CD14-positive monocyte (primary cell): ENCODE data around the gene NT5C1A. TPM values are rescaled to one million over a fixed set of nuclear protein-coding genes. Genes with fewer than 3 reads are reported as not detected.

Experiments
- DNase-seq, 3 donors: peaks; one replicate each; pipeline ENCODE4 v3.0.0-alpha.2; 2011 to 2022
- H2AFZ ChIP-seq: 2 replicates; pipeline ENCODE4 v1.6.0; 2012; ENCODE audit warnings: mild to moderate bottlenecking, low read depth, low read length, inconsistent platforms; ENCODE audit not compliant: insufficient read depth, poor library complexity, severe bottlenecking
- H3K27ac ChIP-seq, 2 donors: 1 replicate in 1 of 2; 2 replicates in 1 of 2; pipeline ENCODE4 v1.5.1; 2012 to 2013; ENCODE audit warnings: low read length in 2 of 2, control low read depth in 1 of 2, inconsistent platforms in 1 of 2, low read depth in 1 of 2, mild to moderate bottlenecking in 1 of 2
- H3K27me3 ChIP-seq, 2 donors: one replicate each; pipeline versions ENCODE4 v1.6.0 to v1.6.1; 2011 to 2013; ENCODE audit warnings: low read length in 2 of 2; ENCODE audit not compliant: control insufficient read depth in 2 of 2, insufficient read depth in 2 of 2
- H3K36me3 ChIP-seq, 2 donors: replicated peaks in 1 of 2; 1 replicate in 1 of 2; 2 replicates in 1 of 2; pipeline versions ENCODE4 v1.5.1 to v1.6.1; 2012 to 2013; ENCODE audit warnings: low read length in 2 of 2, control low read depth in 1 of 2, inconsistent platforms in 1 of 2, mild to moderate bottlenecking in 1 of 2; ENCODE audit not compliant: insufficient read depth in 2 of 2, control insufficient read depth in 1 of 2
- H3K4me1 ChIP-seq, 2 donors: 1 replicate in 1 of 2; 2 replicates in 1 of 2; pipeline versions ENCODE4 v1.5.1 to v1.6.1; 2012 to 2013; ENCODE audit warnings: low read length in 2 of 2, control low read depth in 1 of 2, inconsistent platforms in 1 of 2, mild to moderate bottlenecking in 1 of 2, moderate library complexity in 1 of 2; ENCODE audit not compliant: insufficient read depth in 2 of 2, control insufficient read depth in 1 of 2
- H3K4me2 ChIP-seq: replicated peaks from 2 replicates; pipeline ENCODE3; 2012; ENCODE audit warnings: low read length, moderate library complexity, mild to moderate bottlenecking; ENCODE audit not compliant: poor library complexity, severe bottlenecking; ENCODE audit errors: extremely low read depth
- H3K4me3 ChIP-seq, 3 experiments: fragments of 200-600 bp in 1 of 3; sonication (generic) in 1 of 3; replicated peaks in 1 of 3; 1 replicate in 2 of 3; 2 replicates in 1 of 3; pipeline ENCODE4 v1.5.1; 2011 to 2013; ENCODE audit warnings: low read length in 3 of 3, mild to moderate bottlenecking in 3 of 3, control low read depth in 2 of 3, low read depth in 2 of 3, inconsistent platforms in 1 of 3, moderate library complexity in 1 of 3
- H3K79me2 ChIP-seq: 2 replicates; pipeline ENCODE4 v1.6.0; 2012; ENCODE audit warnings: mild to moderate bottlenecking, control low read depth, inconsistent platforms, low read length, moderate library complexity; ENCODE audit not compliant: insufficient read depth
- H3K9ac ChIP-seq: 2 replicates; pipeline ENCODE4 v1.6.0; 2017; ENCODE audit warnings: low read length, mild to moderate bottlenecking; ENCODE audit not compliant: insufficient read depth, poor library complexity, severe bottlenecking
- H3K9me3 ChIP-seq, 2 donors: replicated peaks in 1 of 2; 1 replicate in 1 of 2; 2 replicates in 1 of 2; pipeline versions ENCODE4 v1.5.1 to v1.6.1; 2012 to 2013; ENCODE audit warnings: low read length in 2 of 2, control low read depth in 1 of 2; ENCODE audit not compliant: control insufficient read depth in 1 of 2, insufficient read depth in 1 of 2
- H4K20me1 ChIP-seq: 2 replicates; pipeline ENCODE4 v1.6.0; 2012; ENCODE audit warnings: mild to moderate bottlenecking, low read length, control low read depth, moderate library complexity; ENCODE audit not compliant: insufficient read depth
- H3K27ac Mint-ChIP-seq, 7 donors: one replicate each; pipeline ENCODE4 v1.8.0; 2020; ENCODE audit warnings: mild to moderate bottlenecking in 7 of 7, mixed read lengths in 7 of 7, moderate library complexity in 6 of 7, inconsistent platforms in 2 of 7
- H3K27me3 Mint-ChIP-seq, 3 donors: one replicate each; pipeline ENCODE4 v1.8.0; 2021 to 2022; ENCODE audit warnings: low read depth in 3 of 3, mild to moderate bottlenecking in 3 of 3, mixed read lengths in 3 of 3, moderate library complexity in 3 of 3, inconsistent platforms in 1 of 3
- H3K36me3 Mint-ChIP-seq, 2 donors: one replicate each; pipeline ENCODE4 v1.8.0; 2020; ENCODE audit warnings: mixed read lengths in 2 of 2, inconsistent platforms in 1 of 2, mild to moderate bottlenecking in 1 of 2
- H3K4me1 Mint-ChIP-seq: one replicate; pipeline ENCODE4 v1.8.0; 2020; ENCODE audit warnings: mild to moderate bottlenecking, mixed read lengths
- H3K4me3 Mint-ChIP-seq, 2 donors: one replicate each; pipeline ENCODE4 v1.8.0; 2020; ENCODE audit warnings: mild to moderate bottlenecking in 2 of 2, mixed read lengths in 2 of 2, moderate library complexity in 1 of 2
- H3K9me3 Mint-ChIP-seq, 7 donors: one replicate each; pipeline ENCODE4 v1.8.0; 2020 to 2022; ENCODE audit warnings: mixed read lengths in 7 of 7, mild to moderate bottlenecking in 6 of 7, moderate library complexity in 6 of 7, inconsistent platforms in 2 of 7
- CTCF ChIP-seq: fragments of 200-600 bp; IDR thresholded peaks from one replicate; pipeline ENCODE4 v1.8.0; 2022; ENCODE audit warnings: antibody characterized with exemption, mild to moderate bottlenecking
- WGBS: methylation state at CpG from one replicate; pipeline ENCODE4 v1.1.5; 2013; ENCODE audit warnings: missing lambda C conversion rate; ENCODE audit not compliant: insufficient coverage; 5-methylcytosine and 5-hydroxymethylcytosine counted together
- intact Hi-C, 2 donors: fragments of 100-400 bp; cut with micrococcal nuclease; formaldehyde crosslinking; loops; one replicate each; pipeline versions ENCODE4 v1.15.0 to v1.15.1; 2023
- polyA plus RNA-seq, 3 donors: library from polyadenylated mRNA; depleted of rRNA in 1 of 3; unstranded in 2 of 3; stranded (reverse) in 1 of 3; fragments of 300-500 nt in 2 of 3; fragments of >200 nt in 1 of 3; fragmentation: Illumina TruSeq in 2 of 3; gene quantifications; 1 replicate in 2 of 3; 2 replicates in 1 of 3; pipeline ENCODE4 v1.2.3, GENCODE V29; 2012 to 2021

The NT5C1A gene
- polyA plus RNA-seq, 3 donors, result not detected

GRCh38 chr1:39633422-39633821 lies 38.5 kb downstream of the NT5C1A start:
- Histone ChIP-seq H2AFZ (no peak overlapping the region), H3K79me2 (no peaks in the 10 kb centered on the region), H3K9ac (no peak overlapping the region), H3K4me1 (no peaks in the 10 kb centered on the region), H3K27me3 (peaks cover 4 to 5% of the 10 kb centered on the region in 2 donors), H4K20me1 (no peaks in the 10 kb centered on the region), H3K36me3 (no peaks in the 10 kb centered on the region), H3K4me2 (no peak overlapping the region), H3K4me3 (no peak overlapping the region), H3K27ac (no peak overlapping the region), H3K9me3 (no peaks in the 10 kb centered on the region)
- H3K4me1 Mint-ChIP-seq, result no peaks in the 10 kb centered on the region
- no peak overlapping the region for H3K4me3 Mint-ChIP-seq
- no peaks in the 10 kb centered on the region for H3K9me3 Mint-ChIP-seq
- WGBS, result 90% methylated on average over 3 of the region's 3 CpGs
- H3K27ac Mint-ChIP-seq, result no peak overlapping the region
- intact Hi-C loops, result no loop called here
- no peak for TF ChIP-seq CTCF
- no peak for DNase-seq
- peaks cover 3 to 12% (median 7%) of the 10 kb centered on the region in 3 donors for H3K27me3 Mint-ChIP-seq
- H3K36me3 Mint-ChIP-seq, result no peaks in the 10 kb centered on the region

- H2AFZ ChIP-seq, result no peak overlapping the region
- H3K27me3 ChIP-seq, result peaks cover 0 to under 1% of the 10 kb centered on the region in 2 donors
- no peak overlapping the region for H3K9ac ChIP-seq
- no peak overlapping the region for H3K4me2 ChIP-seq
- no peak for DNase-seq
- H3K4me1 ChIP-seq, result no peaks in the 10 kb centered on the region
- no peak overlapping the region for H3K27ac Mint-ChIP-seq
- intact Hi-C loops, result no loop called here
- H3K9me3 Mint-ChIP-seq, result no peaks in the 10 kb centered on the region
- no peaks in the 10 kb centered on the region for H3K4me1 Mint-ChIP-seq
- no peak overlapping the region for H3K4me3 Mint-ChIP-seq
- no peak for TF ChIP-seq CTCF
- no peak overlapping the region for H3K27ac ChIP-seq
- no peaks in the 10 kb centered on the region for H3K79me2 ChIP-seq
- no peaks in the 10 kb centered on the region for H3K9me3 ChIP-seq
- no peaks in the 10 kb centered on the region for H3K36me3 ChIP-seq
- WGBS, result 88% methylated on average over 55 of the region's 61 CpGs
- no peaks in the 10 kb centered on the region for H4K20me1 ChIP-seq
- H3K36me3 Mint-ChIP-seq, result no peaks in the 10 kb centered on the region
- H3K4me3 ChIP-seq, result no peak overlapping the region
- peaks cover 1 to 7% (median 3%) of the 10 kb centered on the region in 3 donors for H3K27me3 Mint-ChIP-seq
Observed at GRCh38 chr1:39632682-39633417, 39.1 kb downstream of the NT5C1A start.
